ENCODE results near the gene PRSS23.
A peak's percentile ranks its signal among the peaks of the same experiment; 100 is the strongest.
"Not testable (repeated sequence)": the region's sequence is repeated elsewhere in the genome, so short reads cannot be mapped to it uniquely, and the experiment has no call there.

PRSS23 gene

GRCh38 chr11:86814775-86815174 is 14.4 kb downstream of the PRSS23 start:
- no peak for DNase-seq (ENCODE audit: extremely low spot score)
- ChIA-PET POLR2A (no interaction called here), CTCF (interaction anchor here (1.3 kb wide), 1 partner anchor 357 kb away, joined by 6 read pairs; no protein-coding TSS in a partner anchor)
- TF ChIP-seq, protein P1, sequence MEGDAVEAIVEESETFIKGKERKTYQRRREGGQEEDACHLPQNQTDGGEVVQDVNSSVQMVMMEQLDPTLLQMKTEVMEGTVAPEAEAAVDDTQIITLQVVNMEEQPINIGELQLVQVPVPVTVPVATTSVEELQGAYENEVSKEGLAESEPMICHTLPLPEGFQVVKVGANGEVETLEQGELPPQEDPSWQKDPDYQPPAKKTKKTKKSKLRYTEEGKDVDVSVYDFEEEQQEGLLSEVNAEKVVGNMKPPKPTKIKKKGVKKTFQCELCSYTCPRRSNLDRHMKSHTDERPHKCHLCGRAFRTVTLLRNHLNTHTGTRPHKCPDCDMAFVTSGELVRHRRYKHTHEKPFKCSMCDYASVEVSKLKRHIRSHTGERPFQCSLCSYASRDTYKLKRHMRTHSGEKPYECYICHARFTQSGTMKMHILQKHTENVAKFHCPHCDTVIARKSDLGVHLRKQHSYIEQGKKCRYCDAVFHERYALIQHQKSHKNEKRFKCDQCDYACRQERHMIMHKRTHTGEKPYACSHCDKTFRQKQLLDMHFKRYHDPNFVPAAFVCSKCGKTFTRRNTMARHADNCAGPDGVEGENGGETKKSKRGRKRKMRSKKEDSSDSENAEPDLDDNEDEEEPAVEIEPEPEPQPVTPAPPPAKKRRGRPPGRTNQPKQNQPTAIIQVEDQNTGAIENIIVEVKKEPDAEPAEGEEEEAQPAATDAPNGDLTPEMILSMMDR (IDR thresholded peaks at IDR 0.05; ENCODE audit: control extremely low read depth, extremely low read depth, low read depth, missing control alignments): no peak

DNA sequence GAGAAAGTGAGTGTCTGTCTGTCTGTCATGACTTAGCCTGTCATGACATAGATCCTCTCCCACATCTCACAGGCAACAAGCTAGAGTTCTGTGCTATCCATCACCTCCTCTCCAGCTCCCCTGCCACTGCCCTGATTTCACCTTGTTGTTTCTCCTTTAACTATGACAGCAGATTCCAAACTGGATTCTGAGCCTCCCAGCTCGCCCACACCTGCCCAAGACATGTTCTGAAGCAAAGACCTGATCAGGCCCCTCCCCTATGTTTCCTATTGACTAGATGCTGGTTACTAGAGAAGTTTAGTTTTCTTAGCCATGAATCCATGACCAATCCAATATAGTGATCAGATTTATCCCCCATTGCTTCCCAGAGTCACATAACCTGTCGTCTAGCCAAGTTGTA is 15.4 kb downstream of the PRSS23 start:
- ChIA-PET CTCF (interaction anchor here (1.3 to 3.1 kb wide), 2 partner anchors 10 to 358 kb away, joined by 6 to 16 read pairs; no protein-coding TSS in a partner anchor), POLR2A (no interaction called here)

GRCh38 chr11:86816251-86816726 is 15.9 kb downstream of the PRSS23 start:
- no peak for DNase-seq (ENCODE audit: extremely low spot score)
- ChIA-PET CTCF (interaction anchor here (1.3 to 3.1 kb wide), 3 partner anchors 10 to 359 kb away, joined by 3 to 16 read pairs (median 6); no protein-coding TSS in a partner anchor), POLR2A (no interaction called here)
- TF ChIP-seq, protein P1 (IDR thresholded peaks at IDR 0.05; ENCODE audit: control extremely low read depth, extremely low read depth, low read depth, missing control alignments): no peak

More for the DNA sequence above, 15.4 kb downstream of the PRSS23 start:
- no peak for DNase-seq (ENCODE audit: extremely low spot score)
- TF ChIP-seq, protein P1 (IDR thresholded peaks at IDR 0.05; ENCODE audit: control extremely low read depth, extremely low read depth, low read depth, missing control alignments): no peak

GRCh38 chr11:86818462-86819192 is 18.3 kb downstream of the PRSS23 start:
- ChIA-PET POLR2A (no interaction called here), CTCF (no interaction called here)
- DNase-seq (ENCODE audit: extremely low spot score): peak; percentile 45
- TF ChIP-seq, protein P1 (IDR thresholded peaks at IDR 0.05; ENCODE audit: control extremely low read depth, extremely low read depth, low read depth, missing control alignments): peak; percentile 56

- CTCF ChIA-PET; POLR2A ChIA-PET; DNase-seq (ENCODE audit: extremely low spot score): not testable (repeated sequence)
Observed at GRCh38 chr11:86824139-86824538, 23.8 kb downstream of the PRSS23 start.

DNA sequence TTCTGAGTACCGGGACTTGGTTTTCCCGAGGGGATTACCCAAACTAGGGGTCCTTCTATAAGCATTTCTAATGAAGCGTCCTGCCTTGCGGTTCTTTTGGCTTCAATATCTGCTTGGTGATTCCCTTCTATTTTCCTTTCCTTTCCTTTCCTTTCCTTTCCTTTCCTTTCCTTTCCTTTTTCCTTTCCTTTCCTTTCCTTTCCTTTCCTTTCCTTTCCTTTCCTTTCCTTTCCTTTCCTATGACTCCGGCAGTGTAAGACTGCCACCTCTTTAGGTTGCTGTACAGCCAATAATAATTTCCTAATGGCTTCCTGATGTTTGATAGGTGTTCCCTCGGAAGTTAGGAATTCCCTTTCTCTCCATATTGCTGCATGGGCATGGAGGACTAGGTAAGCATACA is 34.0 kb downstream of the PRSS23 start:
- POLR2A ChIA-PET; CTCF ChIA-PET; DNase-seq (ENCODE audit: extremely low spot score): not testable (repeated sequence)

GRCh38 chr11:86844762-86845508 is 44.6 kb downstream of the PRSS23 start:
- POLR2A ChIA-PET; CTCF ChIA-PET; DNase-seq (ENCODE audit: extremely low spot score): not testable (repeated sequence)

DNA sequence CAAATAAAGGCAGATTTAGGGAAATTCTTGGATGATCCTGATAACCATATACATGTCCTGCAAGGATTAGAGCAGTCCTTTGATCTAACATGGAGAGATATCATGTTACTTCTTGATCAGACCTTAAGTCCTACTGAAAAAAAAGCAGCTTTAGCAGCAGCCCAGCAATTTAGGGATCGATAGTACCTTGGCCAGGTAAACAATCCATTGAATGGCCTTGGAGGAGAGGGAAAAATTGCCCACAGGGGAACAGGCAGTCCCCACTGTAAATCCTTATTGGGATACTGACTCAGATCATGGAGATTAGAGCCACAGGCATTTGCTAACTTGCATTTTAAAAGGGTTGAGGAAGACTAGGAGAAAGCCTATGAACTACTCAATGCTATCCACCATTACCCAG is 47.8 kb downstream of the PRSS23 start:
- ChIA-PET POLR2A (no interaction called here), CTCF (no interaction called here)
- TF ChIP-seq, protein P1 (IDR thresholded peaks at IDR 0.05; ENCODE audit: control extremely low read depth, extremely low read depth, low read depth, missing control alignments): no peak
- no peak for DNase-seq (ENCODE audit: extremely low spot score)
